ENCODE results near the gene DRAP1.

Gene DRAP1

GRCh38 chr11:65873318-65874156 is 45.7 kb upstream of the DRAP1 start:
- H3K4me3 ChIP-seq (ENCODE audit: low read depth, low read length): peak overlapping the region; percentile 72
- DNase-seq (ENCODE audit: low read depth): peak; percentile 94
- no peak for TF ChIP-seq CTCF (conservative IDR thresholded peaks at IDR 0.05; ENCODE audit: low read depth, low read length)

- no peak within 1 kb of the TSS for H3K4me3 ChIP-seq (ENCODE audit: low read depth, low read length)
- no peak for TF ChIP-seq CTCF (conservative IDR thresholded peaks at IDR 0.05; ENCODE audit: low read depth, low read length)
- DNase-seq (ENCODE audit: low read depth): no peak
These were observed 39.6 kb upstream of the DRAP1 start, which contains the start of gene CTSW for GRCh38 chr11:65879617-65880016. CTSW (plus strand) TSS chr11:65879837; CDS start chr11:65879855, 18 bp downstream.

GRCh38 chr11:65880027-65880426 is 39.2 kb upstream of the DRAP1 start:
- no peak overlapping the region for H3K4me3 ChIP-seq (ENCODE audit: low read depth, low read length)
- TF ChIP-seq CTCF (conservative IDR thresholded peaks at IDR 0.05; ENCODE audit: low read depth, low read length): no peak
- DNase-seq (ENCODE audit: low read depth): no peak

- H3K4me3 ChIP-seq (ENCODE audit: low read depth, low read length): no peak overlapping the region
- no peak for DNase-seq (ENCODE audit: low read depth)
- no peak for TF ChIP-seq CTCF (conservative IDR thresholded peaks at IDR 0.05; ENCODE audit: low read depth, low read length)
These were observed 38.3 kb upstream of the DRAP1 start for GRCh38 chr11:65880844-65881421.

GRCh38 chr11:65882120-65883057 is 36.8 kb upstream of the DRAP1 start:
- TF ChIP-seq CTCF (conservative IDR thresholded peaks at IDR 0.05; ENCODE audit: low read depth, low read length): no peak
- no peak overlapping the region for H3K4me3 ChIP-seq (ENCODE audit: low read depth, low read length)

GRCh38 chr11:65883058-65883761 is 36.0 kb upstream of the DRAP1 start:
- H3K4me3 ChIP-seq (ENCODE audit: low read depth, low read length): no peak overlapping the region
- no peak for DNase-seq (ENCODE audit: low read depth)
- no peak for TF ChIP-seq CTCF (conservative IDR thresholded peaks at IDR 0.05; ENCODE audit: low read depth, low read length)

More at GRCh38 chr11:65882120-65883057, 36.8 kb upstream of the DRAP1 start:
- no peak for DNase-seq (ENCODE audit: low read depth)

All from choroid plexus epithelial cell (primary cell).